Stimulated activated CD4-positive, alpha-beta T cell treated with anti-CD3 and anti-CD28 coated beads, TNF-alpha, amount 100 ng/mL, for 24 hours (primary cell): ENCODE measurements around the gene DSP.
A peak's percentile ranks its signal among the peaks of the same experiment; 100 is the strongest.

Experiments used
- DNase-seq, 3 experiments: peaks; one replicate each; pipeline ENCODE4 v3.0.0-alpha.2; 2020; ENCODE audit warnings: low read depth in 3 of 3

DSP gene

GRCh38 chr6:7594579-7595125 is 53.2 kb downstream of the DSP start:
- DNase-seq, result no peak

GRCh38 chr6:7604003-7604402 is 62.5 kb downstream of the DSP start:
- no peak for DNase-seq

- no peak for DNase-seq
These were observed 63.0 kb downstream of the DSP start for GRCh38 chr6:7604506-7604905.

GRCh38 chr6:7615611-7616383 is 74.3 kb downstream of the DSP start:
- DNase-seq, result peak in 1 of 3 experiments; percentile 17

- no peak for DNase-seq
These were observed 76.6 kb downstream of the DSP start for GRCh38 chr6:7617801-7618764.

- DNase-seq, result no peak
These were observed 80.3 kb downstream of the DSP start for GRCh38 chr6:7621761-7622160.

GRCh38 chr6:7624796-7625710 is 83.6 kb downstream of the DSP start:
- DNase-seq, result no peak

GRCh38 chr6:7628479-7628878 is 87.0 kb downstream of the DSP start:
- no peak for DNase-seq

GRCh38 chr6:7628909-7629308 is 87.4 kb downstream of the DSP start:
- DNase-seq, result no peak

GRCh38 chr6:7629321-7629720 is 87.8 kb downstream of the DSP start:
- DNase-seq, result no peak

- DNase-seq, result no peak
These were observed 89.3 kb downstream of the DSP start for GRCh38 chr6:7630792-7631191.

- no peak for DNase-seq
These were observed 90.0 kb downstream of the DSP start for GRCh38 chr6:7631466-7631865.

GRCh38 chr6:7632501-7633290 is 91.2 kb downstream of the DSP start:
- DNase-seq, result no peak

GRCh38 chr6:7633361-7633760 is 91.9 kb downstream of the DSP start:
- DNase-seq, result no peak

- DNase-seq, result no peak
These were observed 94.7 kb downstream of the DSP start for GRCh38 chr6:7636151-7636550.
